Measurements from ENCODE around the gene RABGAP1L. TPM values are rescaled to one million over a fixed set of nuclear protein-coding genes. Genes with fewer than 3 reads are reported as not detected.

RABGAP1L gene
- total and polyA plus RNA-seq, 2 of the 4 experiments (the other 2 are of a cell fraction): 7.9 to 26.7 TPM

- no TSS peak for BruUV-seq (replicated peaks)
- Histone ChIP-seq H3K9ac (ENCODE audit: low read depth, low read length) (no peak overlapping the region), H3K18ac (ENCODE audit: low read depth, low read length) (no peak overlapping the region), H3K14ac (replicated peaks; ENCODE audit: low read depth, low read length) (no peak overlapping the region), H2BK20ac (ENCODE audit: low read depth, low read length) (no peak overlapping the region), H2AK9ac (replicated peaks; ENCODE audit: low read depth, low read length, poor library complexity) (no peak overlapping the region), H4K20me1 (ENCODE audit: insufficient read depth, low read length) (no peaks in the 10 kb centered on the region), H2BK15ac (ENCODE audit: low read depth, low read length) (no peak overlapping the region), H2AFZ (replicated peaks; ENCODE audit: low read length, poor library complexity) (no peak overlapping the region), H3K4me3 (ENCODE audit: insufficient read depth, low read depth, low read length) (no peak overlapping the region), H3K9me1 (ENCODE audit: insufficient read depth, low read length) (no peaks in the 10 kb centered on the region), H3K4me1 (ENCODE audit: control insufficient read depth, insufficient read depth, low read length) (no peaks in the 10 kb centered on the region), H3K9me3 (ENCODE audit: control insufficient read depth, insufficient read depth, low read length) (no peaks in the 10 kb centered on the region), H2BK5ac (ENCODE audit: low read depth, low read length, poor library complexity, severe bottlenecking) (no peak overlapping the region), H2AK5ac (ENCODE audit: low read depth, low read length) (no peak overlapping the region), H3K4ac (ENCODE audit: low read depth, low read length) (no peak overlapping the region), H3K79me1 (ENCODE audit: low read depth in 1 of 2, low read length in 2 of 2) (no peaks in the 10 kb centered on the region), H3K4me2 (ENCODE audit: low read depth, low read length) (no peak overlapping the region), H3K36me3 (ENCODE audit: control insufficient read depth, insufficient read depth, low read length) (0 out of 2 replicates have a peak, but pooled peaks cover 2% of the 10 kb centered on the region), H3K56ac (ENCODE audit: extremely low read depth, insufficient read depth, low read length) (no peak overlapping the region), H4K91ac (ENCODE audit: insufficient read depth, low read depth, low read length) (no peak overlapping the region), H3K27me3 (ENCODE audit: control insufficient read depth, insufficient read depth, low read length) (no peaks in the 10 kb centered on the region), H4K5ac (ENCODE audit: low read depth, low read length) (no peak overlapping the region), H4K8ac (ENCODE audit: low read depth in 2 of 2, low read length in 2 of 2) (no peak overlapping the region), H3K27ac (ENCODE audit: insufficient read depth, low read length) (no peak overlapping the region), H3K23ac (ENCODE audit: low read depth, low read length) (no peak overlapping the region), H2BK120ac (ENCODE audit: low read depth, low read length) (no peak overlapping the region)
- DNase-seq (no peak), ATAC-seq (ENCODE audit: low read depth) (peak; percentile 67)
- intact Hi-C loops (cut with micrococcal nuclease): no loop called here
- ChIA-PET POLR2A (ENCODE audit: unreplicated experiment) (interaction anchor here (0.6 kb wide), 1 partner anchor 12 kb away, joined by 3 read pairs; no protein-coding TSS in a partner anchor), CTCF (no interaction called here)
- dilution Hi-C loops (cut with HindIII; ENCODE audit: low sequenced_read_pairs, unreplicated experiment): no loop called here
- in situ Hi-C loops (cut with MboI; ENCODE audit: low sequenced_read_pairs): no loop called here
- no CpG with 5 or more reads among the region's 1 CpG for WGBS, 2 experiments (ENCODE audit: extremely low coverage in 2 of 2, insufficient read length in 1 of 2)
- TF ChIP-seq BHLHE40 (IDR thresholded peaks at IDR 0.05; ENCODE audit: low read depth, low read length): no peak
- no peak for TF ChIP-seq USF2 (IDR thresholded peaks at IDR 0.05; ENCODE audit: low read depth, low read length)
- no peak for TF ChIP-seq RCOR1 (IDR thresholded peaks at IDR 0.05; ENCODE audit: insufficient replicate concordance, low read length)
- TF ChIP-seq MAFK (IDR thresholded peaks at IDR 0.05; ENCODE audit: low read depth, low read length): no peak
- TF ChIP-seq MAZ (IDR thresholded peaks at IDR 0.05; ENCODE audit: borderline replicate concordance, low read depth, low read length): no peak
- no peak for TF ChIP-seq RFX5 (IDR thresholded peaks at IDR 0.05; ENCODE audit: low read depth, low read length)
- no peak for TF ChIP-seq NFE2L2 (IDR thresholded peaks at IDR 0.05; ENCODE audit: low read depth, low read length)
- no peak for TF ChIP-seq POLR2A (IDR thresholded peaks at IDR 0.05; ENCODE audit: low read depth, low read length)
- TF ChIP-seq CEBPB (IDR thresholded peaks at IDR 0.05; ENCODE audit: low read depth, low read length): no peak
- TF ChIP-seq CTCF (conservative IDR thresholded peaks at IDR 0.05; ENCODE audit: low read depth, low read length): no peak
- TF ChIP-seq SMC3 (IDR thresholded peaks at IDR 0.05; ENCODE audit: low read depth, low read length): no peak
- no peak for TF ChIP-seq MXI1 (IDR thresholded peaks at IDR 0.05; ENCODE audit: borderline replicate concordance, low read depth, low read length)
- TF ChIP-seq ELK1 (IDR thresholded peaks at IDR 0.05; ENCODE audit: borderline replicate concordance, low read depth, low read length): no peak
- no peak for TF ChIP-seq FOS (IDR thresholded peaks at IDR 0.05; ENCODE audit: low read depth, low read length)
- no peak for TF ChIP-seq RAD21 (IDR thresholded peaks at IDR 0.05; ENCODE audit: low read length)
- no peak for TF ChIP-seq CHD1 (IDR thresholded peaks at IDR 0.05; ENCODE audit: low read depth, low read length)
Observed at GRCh38 chr1:174239541-174239940, 80.2 kb downstream of the RABGAP1L start.
